ENCODE results near the gene ZNF584.
"Not testable (repeated sequence)": the region's sequence is repeated elsewhere in the genome, so short reads cannot be mapped to it uniquely, and the experiment has no call there.

ZNF584 gene

DNA sequence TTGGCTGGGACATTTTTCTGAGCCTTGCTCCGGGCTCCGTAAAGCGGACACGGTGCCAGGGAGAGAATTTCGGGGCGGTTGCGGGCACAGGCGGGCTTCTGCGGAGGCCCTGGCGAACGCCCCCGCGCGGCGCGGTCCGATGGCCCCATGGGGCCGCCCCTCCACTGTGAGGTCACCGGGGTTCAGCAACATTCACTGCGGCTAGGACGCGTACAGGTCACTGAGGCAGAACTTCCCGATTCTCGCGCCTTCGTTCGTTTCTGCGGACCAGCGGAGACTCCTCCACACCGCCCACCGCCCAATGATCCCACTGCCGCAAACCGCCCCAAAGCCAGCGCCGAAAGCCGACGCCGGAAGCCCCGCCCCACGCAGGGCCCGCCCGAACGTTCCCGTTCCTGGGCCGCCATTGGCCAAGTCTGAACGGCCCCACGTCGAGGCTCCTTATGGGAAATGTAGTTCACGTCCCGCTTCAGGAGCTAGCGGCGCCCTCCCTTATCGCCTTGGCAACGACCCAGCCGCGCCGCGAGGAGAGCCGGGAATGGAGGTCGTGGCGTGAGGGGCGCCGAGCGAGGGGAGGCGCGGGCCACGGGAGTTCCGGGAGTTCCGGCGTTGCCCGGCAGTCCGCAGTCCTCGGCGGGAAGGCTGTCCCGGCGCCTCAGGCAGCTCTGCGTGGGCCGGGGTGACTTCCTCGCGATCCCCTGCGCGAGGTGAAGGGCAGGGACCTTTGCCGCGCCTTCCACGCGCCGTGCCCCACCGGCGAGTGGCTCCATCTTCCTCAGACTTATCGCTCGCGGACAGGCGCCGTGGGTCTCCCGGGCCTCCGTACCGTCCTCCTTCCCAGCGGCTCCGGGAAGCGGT lies at the start of gene ZNF584:
TSS of gene ZNF584 (plus strand) at position 498 of the 858 bp plus-strand sequence. CDS start 499 bp downstream, outside the sequence.
- peak; percentile 93 to 98 for DNase-seq

DNA sequence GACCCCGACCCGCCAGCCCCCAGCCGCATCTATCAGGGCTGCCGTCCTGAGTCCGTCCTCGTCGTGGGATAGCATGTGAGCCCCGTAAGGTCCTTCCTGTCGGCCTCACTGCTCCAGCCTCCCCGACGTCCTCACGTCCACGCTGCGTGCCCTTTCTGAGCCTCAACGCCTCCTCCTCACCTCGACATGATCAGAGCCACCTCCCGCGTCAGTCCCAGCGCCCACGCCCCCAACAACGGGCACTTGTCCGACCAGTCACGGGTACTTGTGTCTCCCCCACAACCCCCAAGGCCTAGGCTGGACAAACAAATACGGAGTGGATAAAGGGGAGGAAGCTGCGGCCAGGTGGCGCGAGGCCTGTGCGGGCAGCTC lies 46.6 kb upstream of the ZNF584 start:
- peak; percentile 34 to 43 for DNase-seq

GRCh38 chr19:58362272-58362994 lies 46.0 kb upstream of the ZNF584 start, which contains the start of gene ZNF497:
ZNF497 (minus strand) TSS chr19:58362751; CDS start chr19:58357635, 5,116 bp downstream.
- peak; percentile 95 to 97 for DNase-seq

- DNase-seq = no peak
Measured at GRCh38 chr19:58364146-58364545, 44.3 kb upstream of the ZNF584 start.

- no peak for DNase-seq
Measured at GRCh38 chr19:58366585-58367430, 41.6 kb upstream of the ZNF584 start.

GRCh38 chr19:58367698-58368454 lies 40.6 kb upstream of the ZNF584 start:
- no peak for DNase-seq

DNA sequence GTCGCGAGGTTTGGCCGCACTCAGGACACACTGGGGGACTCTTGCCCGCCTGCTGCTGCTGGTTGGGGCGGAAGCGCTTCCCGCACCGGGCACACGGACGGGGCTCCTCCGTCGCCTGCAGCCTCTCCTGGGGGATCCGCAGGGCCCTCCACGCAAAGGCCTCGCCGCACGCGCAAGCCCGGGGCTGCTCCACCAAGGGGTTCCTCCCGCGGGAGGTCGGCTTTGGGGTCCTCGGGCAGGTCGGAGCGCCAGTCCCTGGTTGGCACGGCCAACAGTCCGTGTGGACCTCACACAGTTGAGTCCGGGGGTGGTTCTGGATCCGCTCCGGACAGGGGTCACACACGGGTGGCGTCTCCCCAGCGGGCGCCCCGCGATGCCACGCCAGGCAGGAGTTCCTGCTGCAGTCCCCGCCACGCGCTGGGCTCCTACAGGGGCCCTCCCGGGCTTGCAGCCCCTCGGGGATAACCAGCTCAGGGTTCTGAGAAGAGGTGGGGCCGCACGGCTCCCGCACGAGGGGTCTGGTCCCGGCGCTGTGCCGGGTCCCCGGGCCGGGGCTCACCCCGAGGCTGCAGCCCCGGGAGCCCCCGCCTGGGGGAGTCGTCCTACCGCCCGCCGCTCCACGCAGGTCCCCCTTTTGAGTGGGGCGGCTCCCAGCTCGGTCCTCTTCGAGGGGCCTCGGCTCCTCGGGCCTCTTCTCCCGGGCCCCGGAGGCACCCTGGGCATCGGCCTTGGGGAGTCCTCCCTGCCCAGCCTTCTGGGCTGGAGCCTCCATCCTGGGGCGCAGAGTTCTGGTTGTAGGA lies 39.7 kb upstream of the ZNF584 start:
- no peak for DNase-seq

- no peak for DNase-seq
Measured at GRCh38 chr19:58372311-58373133, 35.9 kb upstream of the ZNF584 start.

DNA sequence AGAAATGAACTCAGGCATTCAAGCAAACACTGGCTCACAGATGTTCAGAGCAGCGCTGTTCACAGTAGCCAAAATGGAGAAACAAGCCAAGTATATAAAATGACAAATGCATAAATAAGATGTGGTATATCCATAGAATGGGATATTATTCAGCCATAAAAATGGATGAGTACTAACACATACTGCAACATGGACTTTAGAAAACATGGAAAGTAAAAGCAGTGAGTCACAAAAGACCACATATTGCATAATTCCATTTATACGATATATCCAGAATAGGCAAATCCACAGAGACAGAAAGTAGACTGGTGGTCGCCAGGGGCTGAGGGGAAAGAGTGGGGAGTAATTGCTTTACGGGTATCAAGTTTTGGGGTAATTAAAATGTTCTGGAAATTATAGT lies 34.2 kb upstream of the ZNF584 start:
- DNase-seq = no peak

- DNase-seq = not testable (repeated sequence)
Measured at GRCh38 chr19:58376724-58377123, 31.7 kb upstream of the ZNF584 start.

GRCh38 chr19:58379246-58379645 lies 29.2 kb upstream of the ZNF584 start:
- DNase-seq = no peak

- DNase-seq = no peak
Measured at GRCh38 chr19:58380037-58380661, 28.3 kb upstream of the ZNF584 start.

GRCh38 chr19:58380662-58381459 lies 27.6 kb upstream of the ZNF584 start, which contains the start of gene ZNF837:
ZNF837 (minus strand) TSS chr19:58381030; CDS start chr19:58369332, 11,698 bp downstream.
- peak; percentile 100 for DNase-seq

- DNase-seq = no peak
Measured at GRCh38 chr19:58381460-58382212, 26.8 kb upstream of the ZNF584 start.

DNA sequence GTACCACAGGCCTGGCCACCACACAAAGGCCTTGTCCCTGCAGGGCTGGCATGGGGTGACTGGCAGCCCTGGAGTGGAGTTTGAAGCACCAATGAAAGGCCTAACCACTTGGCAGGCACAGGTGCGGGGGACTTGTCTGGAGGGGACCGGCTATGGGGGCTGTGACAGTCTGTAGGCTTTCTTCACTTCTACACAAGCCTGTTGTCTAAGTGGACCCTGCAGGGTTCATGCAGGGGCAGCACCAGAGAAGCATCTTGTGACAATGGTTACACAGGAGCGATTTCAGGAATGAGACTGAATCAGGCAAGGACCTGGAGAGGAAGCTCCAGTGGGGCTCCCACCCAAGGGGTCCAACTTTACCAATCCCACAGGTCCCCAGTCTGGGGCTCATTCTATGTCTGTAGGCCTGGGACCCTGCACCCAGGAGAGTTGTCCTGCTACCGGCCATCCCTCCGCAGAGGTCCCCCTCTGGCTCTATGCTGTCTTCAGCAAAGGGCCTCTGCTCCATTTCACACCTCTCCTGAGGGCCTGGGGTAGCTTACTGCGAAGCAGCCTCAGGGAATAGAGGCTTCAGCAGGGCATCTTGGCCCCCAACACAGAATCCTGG lies 25.3 kb upstream of the ZNF584 start:
- no peak for DNase-seq

DNA sequence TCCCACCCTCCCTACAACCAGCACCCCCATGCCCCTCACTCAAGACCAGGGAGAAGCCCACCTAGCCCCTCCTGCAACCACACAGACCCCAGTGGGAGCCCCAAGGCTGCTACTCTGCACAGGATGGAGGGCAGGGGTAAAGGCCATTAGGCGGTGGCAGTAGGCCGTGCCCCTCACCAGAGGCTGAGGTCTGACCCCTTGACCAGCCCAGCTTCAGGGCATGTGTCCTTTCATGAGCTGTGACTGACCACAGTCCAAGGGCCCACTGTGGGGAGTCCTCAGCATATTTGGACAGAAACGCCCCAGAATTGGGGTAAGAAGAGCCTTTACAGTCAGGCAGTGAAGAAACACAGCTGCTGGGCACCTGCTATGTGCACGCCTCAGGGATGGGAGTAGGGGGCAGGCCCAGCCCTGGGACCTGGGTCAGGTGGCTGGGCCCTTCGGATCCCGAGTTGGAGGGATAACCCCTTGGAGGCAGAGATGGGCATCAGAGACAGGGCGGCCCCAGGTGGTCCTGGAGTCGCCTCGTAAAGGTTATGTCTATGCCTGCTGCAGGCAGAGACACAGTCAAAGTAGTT lies 23.0 kb upstream of the ZNF584 start:
- no peak for DNase-seq

DNA sequence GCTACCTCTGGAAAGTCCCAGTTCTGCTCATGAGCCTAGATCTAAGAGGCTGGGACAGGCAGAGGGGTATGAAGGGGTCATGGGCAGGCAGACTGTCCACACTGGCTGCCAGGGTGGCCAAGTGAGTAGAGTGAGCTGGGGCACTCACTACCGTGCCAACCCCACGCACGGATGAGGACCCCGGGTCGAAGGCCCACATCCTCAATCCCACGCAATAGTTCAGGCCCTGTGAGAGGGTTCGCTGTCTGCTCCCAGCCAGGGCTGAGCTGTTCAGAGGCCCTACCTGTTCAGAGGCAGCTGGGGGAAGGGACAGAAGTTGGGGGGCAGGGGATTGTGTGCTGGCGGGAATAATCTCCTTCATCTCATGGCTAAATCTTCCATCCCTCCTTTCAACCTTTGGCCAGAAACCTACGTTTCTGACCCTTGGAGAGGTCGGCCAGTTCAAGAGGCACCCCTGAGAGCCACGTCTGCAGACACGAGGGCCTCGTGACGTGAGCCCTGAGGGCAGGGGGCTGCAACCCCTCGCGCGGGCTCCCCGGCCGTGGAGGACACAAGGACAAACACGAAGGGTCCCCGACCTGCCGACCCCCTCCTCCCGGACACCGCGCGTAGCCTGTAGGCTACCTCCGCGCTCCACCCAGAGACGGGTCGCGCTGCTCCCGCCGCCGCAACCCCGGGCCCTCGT lies 22.4 kb upstream of the ZNF584 start:
- no peak for DNase-seq
